HepG2 (cell line): ENCODE data around the gene AMBRA1.

Experiments
- CEBPB ChIP-seq: IDR thresholded peaks from 2 replicates; pipeline ENCODE4 v1.6.1; 2011; ENCODE audit warnings: low read depth, low read length, improper control_type of control experiment, borderline replicate concordance
- GABPB1 ChIP-seq: IDR thresholded peaks from 2 replicates; pipeline ENCODE4 v1.6.1; 2016; ENCODE audit warnings: mild to moderate bottlenecking, missing genetic modification reagents, moderate library complexity, missing compliant biosample characterization
- NFYB ChIP-seq: sonication (generic); formaldehyde crosslinking; IDR thresholded peaks from 2 replicates; pipeline ENCODE4 v1.4.0; 2020; ENCODE audit warnings: missing genetic modification reagents
- SMARCC2 ChIP-seq: fragments of 450-650 bp; IDR thresholded peaks from 2 replicates; pipeline ENCODE4 v1.6.1; 2017; ENCODE audit warnings: antibody characterized with exemption, mild to moderate bottlenecking
- STAG1 ChIP-seq: sonication (generic); formaldehyde crosslinking; IDR thresholded peaks from 2 replicates; pipeline ENCODE4 v1.4.0; 2020; ENCODE audit warnings: missing genetic modification reagents
- ZBTB42 ChIP-seq: sonication (generic); formaldehyde crosslinking; IDR thresholded peaks from 2 replicates; pipeline ENCODE4 v1.5.0; 2020; ENCODE audit warnings: mild to moderate bottlenecking, missing genetic modification reagents
- TF ChIP-seq, protein P1 (sequence below): sonication (generic); formaldehyde crosslinking; IDR thresholded peaks from 2 replicates; pipeline ENCODE4 v1.5.0; 2020; ENCODE audit warnings: mild to moderate bottlenecking, missing genetic modification reagents, moderate library complexity

GRCh38 chr11:46611526-46612304 is 17.9 kb upstream of the AMBRA1 start:
- TF ChIP-seq, protein P1, sequence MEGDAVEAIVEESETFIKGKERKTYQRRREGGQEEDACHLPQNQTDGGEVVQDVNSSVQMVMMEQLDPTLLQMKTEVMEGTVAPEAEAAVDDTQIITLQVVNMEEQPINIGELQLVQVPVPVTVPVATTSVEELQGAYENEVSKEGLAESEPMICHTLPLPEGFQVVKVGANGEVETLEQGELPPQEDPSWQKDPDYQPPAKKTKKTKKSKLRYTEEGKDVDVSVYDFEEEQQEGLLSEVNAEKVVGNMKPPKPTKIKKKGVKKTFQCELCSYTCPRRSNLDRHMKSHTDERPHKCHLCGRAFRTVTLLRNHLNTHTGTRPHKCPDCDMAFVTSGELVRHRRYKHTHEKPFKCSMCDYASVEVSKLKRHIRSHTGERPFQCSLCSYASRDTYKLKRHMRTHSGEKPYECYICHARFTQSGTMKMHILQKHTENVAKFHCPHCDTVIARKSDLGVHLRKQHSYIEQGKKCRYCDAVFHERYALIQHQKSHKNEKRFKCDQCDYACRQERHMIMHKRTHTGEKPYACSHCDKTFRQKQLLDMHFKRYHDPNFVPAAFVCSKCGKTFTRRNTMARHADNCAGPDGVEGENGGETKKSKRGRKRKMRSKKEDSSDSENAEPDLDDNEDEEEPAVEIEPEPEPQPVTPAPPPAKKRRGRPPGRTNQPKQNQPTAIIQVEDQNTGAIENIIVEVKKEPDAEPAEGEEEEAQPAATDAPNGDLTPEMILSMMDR (CRISPR knock-in tag): no peak
- TF ChIP-seq GABPB1 (no peak), CEBPB (no peak), STAG1 (CRISPR knock-in tag) (no peak), SMARCC2 (no peak), ZBTB42 (no peak), NFYB (no peak)
